ENCODE results near the gene BEAN1.
"Not testable (repeated sequence)": the region's sequence is repeated elsewhere in the genome, so short reads cannot be mapped to it uniquely, and the experiment has no call there.

BEAN1 gene

DNA sequence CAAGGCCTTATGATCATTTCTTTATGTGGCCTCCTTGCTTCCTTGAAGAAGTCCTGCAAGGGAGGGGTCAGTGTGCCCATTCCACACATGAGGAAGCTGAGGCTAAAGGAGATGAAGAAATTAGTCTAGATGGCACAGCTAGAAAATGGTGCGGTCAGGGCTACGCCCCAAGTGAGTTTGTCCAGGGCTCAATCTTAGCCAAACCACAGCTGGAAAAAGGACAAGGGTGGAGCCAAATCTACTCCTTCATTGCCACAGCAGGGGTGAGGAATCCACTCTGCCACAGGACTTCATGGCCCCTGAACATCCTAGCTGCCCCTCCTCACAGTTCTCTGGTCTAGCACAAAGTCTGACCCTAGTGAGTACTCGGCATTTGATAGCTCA is 16.2 kb downstream of the BEAN1 start:
- DNase-seq, result no peak

- DNase-seq, result peak; percentile 13
Measured at GRCh38 chr16:66444049-66444481, 17.0 kb downstream of the BEAN1 start.

- no peak for DNase-seq
Measured at GRCh38 chr16:66446737-66447136, 19.6 kb downstream of the BEAN1 start.

- no peak for DNase-seq
Measured at GRCh38 chr16:66447491-66447890, 20.4 kb downstream of the BEAN1 start.

DNA sequence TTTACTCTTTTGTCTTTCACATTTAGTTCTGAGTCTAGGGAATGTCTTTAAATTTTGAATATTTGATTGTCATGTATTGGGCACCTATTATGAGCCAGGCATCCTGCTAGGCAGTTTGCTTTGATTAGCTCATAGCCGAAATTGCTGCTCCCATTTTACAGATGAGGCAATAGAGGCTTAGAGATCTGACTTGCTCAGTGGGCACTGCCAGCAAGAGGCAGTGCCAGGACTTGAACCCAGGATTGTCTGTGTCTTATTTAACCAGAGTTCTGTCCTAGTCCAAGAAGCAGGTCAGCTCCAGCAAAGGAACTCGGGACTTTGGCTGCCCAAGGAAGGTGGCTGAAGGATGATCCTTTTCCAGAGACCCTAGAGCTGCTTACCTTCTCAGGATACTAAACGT is 24.5 kb downstream of the BEAN1 start:
- DNase-seq, result no peak

- DNase-seq, result not testable (repeated sequence)
Measured at GRCh38 chr16:66453230-66453629, 26.1 kb downstream of the BEAN1 start.

DNA sequence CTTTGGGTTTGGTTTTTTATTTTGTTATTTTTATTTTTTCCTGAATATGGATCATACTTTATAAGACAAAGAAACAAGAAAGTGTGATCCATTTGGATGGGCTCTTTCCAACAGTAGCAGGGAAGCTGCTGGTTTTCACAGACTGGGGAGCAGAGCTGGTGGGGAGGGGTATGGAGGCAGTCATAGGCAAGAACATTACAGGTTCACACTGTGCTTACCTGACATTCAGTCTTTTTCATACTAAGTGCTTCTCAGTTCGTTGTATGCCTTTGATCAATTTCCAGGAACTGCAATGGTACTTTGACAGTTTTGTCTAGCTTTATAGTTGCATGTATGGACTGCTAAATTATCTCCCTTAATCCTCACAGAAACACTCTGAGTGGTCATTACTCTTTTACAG is 27.7 kb downstream of the BEAN1 start:
- no peak for DNase-seq

- no peak for DNase-seq
Measured at GRCh38 chr16:66455970-66456369, 28.9 kb downstream of the BEAN1 start.

DNA sequence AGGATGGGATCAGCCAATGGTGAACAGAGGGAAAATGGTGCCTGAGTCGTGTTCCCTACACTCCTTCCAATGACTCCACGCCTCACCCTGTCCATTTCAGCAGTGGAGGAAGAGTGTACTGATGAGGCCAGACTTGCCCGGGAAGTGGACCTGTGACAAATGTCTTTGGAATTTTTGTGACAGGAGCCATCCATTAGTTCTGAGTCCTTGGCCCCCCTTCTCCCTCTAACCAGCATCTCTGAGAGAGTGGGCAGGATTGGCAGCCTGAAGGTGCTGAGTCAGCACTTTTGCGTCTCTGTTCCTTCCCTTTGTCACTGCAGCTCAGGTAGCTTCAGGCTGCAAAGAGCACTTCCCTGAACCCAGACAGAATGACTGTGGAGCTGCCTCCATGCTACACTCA is 30.8 kb downstream of the BEAN1 start:
- DNase-seq, result no peak

- DNase-seq, result no peak
Measured at GRCh38 chr16:66458292-66458691, 31.2 kb downstream of the BEAN1 start.

DNA sequence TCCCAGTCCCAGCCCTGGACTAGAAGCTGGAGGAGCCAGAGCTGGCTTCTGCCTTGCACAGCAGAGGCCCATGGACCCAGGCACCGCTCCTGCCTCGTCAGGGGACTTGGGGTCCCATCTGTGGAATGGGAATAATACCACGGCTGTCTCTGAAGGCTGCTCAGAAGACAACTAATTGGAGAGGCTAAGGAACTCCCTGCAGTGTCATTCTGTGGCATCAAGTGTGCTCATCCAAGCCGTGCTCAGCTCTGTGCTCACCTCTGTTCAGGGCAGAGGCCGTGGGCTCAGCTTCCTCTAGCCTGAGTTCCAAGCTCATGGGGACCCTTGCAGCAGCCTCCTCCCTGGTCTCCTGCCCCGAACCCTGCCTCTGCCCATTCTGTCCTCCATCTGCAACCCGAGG is 31.8 kb downstream of the BEAN1 start:
- no peak for DNase-seq

DNA sequence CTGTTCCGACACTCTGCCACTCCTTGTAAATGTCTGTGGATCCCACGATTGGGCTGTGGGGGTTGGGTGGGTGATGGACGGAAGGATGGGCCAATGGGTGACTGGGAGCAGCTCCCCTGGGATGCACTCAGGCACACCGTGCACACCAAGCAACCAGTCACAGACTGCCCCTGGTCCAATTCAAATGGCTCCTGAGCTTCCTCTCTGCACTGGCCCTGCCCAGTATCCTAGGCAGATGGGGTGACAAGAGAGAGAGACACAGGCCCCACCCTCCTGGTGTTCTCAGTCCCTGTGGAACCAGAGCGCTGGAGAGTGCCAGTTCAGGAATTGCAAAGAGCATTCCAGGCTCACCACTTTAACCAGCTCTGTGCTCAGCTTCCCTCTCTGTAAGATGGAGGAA is 32.8 kb downstream of the BEAN1 start:
- DNase-seq, result no peak

GRCh38 chr16:66460703-66461102 is 33.6 kb downstream of the BEAN1 start:
- DNase-seq, result no peak

GRCh38 chr16:66462912-66463311 is 35.8 kb downstream of the BEAN1 start:
- DNase-seq, result no peak

DNA sequence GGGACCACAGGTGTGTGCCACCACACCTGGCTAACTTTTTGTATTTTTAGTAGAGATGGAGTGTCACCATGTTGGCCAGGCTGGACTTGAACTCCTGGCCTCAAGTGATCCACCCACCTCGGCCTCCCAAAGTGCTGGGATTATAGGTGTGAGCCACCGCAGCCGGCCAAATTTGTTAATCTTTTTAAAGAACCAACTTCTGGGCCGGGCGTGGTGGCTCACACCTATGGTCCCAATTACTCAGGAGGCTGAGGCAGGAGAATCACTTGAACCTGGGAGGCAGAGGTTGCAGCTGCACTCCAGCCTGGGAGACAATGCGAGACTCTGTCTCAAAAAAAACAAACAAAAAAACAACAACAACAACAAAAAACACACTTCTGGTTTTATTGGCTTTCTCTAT is 38.9 kb downstream of the BEAN1 start:
- not testable (repeated sequence) for DNase-seq

DNA sequence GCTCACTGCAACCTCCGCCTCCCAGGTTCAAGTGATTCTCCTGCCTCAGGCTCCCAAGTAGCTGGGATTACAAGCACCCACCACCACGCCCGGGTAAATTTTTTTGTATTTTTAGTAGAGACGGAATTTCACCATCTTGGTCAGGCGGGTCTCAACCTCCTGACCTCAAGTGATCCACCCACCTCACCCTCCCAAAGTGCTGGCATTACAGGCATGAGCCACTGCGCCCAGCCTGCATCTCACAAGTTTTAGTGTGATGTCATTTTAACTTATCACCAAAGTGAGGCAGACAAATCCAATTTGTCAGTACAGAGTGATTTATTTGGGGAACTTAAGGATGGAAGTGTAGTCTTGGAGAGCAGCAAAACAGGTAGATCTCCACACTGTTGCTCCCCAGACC is 39.5 kb downstream of the BEAN1 start:
- not testable (repeated sequence) for DNase-seq

GRCh38 chr16:66467611-66468010 is 40.5 kb downstream of the BEAN1 start:
- no peak for DNase-seq

DNA sequence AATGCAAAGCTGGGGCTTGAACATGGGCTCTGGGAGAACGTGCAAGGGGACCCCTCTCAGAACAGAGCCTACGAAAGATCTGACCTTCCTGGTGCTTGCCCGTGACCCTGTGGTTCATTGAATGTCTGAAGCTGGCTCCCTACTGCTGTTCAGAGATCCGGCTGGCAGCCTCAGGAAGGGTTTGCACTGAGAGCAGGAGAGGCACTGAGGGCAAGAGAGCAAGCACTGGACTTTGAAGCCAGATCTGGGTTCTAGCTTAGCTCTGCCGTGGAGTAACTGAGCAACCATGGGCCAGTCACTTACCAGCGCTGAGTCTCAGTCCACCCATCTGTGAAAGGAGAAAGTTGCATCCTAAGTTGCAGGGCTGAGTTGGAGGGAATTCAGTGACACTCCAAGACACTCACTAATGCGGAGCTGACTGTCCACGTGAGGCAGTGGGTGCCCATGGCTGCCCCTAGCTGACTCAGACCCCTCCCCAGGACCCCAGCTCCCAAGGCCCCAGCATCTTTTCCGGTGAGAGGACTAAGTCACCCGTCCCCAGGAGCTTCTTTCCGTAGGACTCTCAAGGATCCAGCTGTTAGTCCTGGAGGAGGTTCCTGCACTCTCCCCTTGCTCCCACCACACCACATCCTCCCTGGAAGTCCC is 41.3 kb downstream of the BEAN1 start:
- DNase-seq, result no peak

DNA sequence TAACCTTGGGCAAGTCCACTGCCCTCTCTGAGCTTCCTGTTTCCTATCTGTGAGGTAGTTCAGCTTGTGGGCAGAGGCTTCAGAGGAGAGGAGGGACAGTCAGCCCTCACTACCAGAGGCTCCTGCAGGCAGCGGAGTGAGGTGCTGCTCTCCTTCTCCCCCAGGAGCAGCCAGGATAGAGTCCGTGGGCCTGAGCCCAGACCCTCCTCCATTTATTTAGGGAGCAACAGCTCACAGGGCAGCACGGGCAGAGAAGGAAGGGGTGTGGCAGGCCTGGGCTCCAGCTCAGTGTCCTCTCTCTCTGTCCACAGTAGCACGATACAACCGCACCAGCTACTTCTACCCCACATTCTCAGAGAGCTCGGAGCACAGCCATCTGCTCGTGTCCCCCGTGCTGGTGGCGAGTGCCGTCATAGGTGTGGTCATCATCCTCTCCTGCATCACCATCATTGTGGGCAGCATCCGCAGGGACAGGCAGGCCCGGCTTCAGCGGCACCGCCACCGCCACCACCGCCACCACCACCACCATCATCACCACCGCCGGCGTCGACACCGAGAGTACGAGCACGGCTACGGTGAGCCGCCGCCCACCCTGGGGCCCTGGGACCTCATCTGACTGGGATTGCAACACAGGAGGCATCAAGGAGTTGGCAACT is 42.3 kb downstream of the BEAN1 start:
- DNase-seq, result no peak

GRCh38 chr16:66469947-66470546 is 43.0 kb downstream of the BEAN1 start:
- no peak for DNase-seq

DNA sequence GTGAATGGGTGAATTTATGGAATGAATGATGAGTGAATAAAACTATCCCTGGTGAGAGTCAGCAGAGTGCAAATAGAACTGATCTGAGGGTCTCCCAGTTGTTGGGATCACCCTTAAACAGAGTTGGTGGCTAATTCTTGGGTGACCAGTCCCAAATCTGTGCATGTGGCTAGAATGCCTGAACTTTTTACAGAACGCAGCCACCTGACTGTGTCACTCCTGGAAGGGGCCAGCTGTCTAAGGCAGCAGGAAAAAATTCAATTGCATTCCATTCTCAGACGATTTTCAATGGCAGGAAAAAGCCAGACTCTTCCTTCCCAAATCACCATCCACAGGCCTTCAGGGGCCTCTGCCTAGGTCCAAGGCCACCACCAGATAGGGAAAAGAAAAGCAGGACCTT is 43.5 kb downstream of the BEAN1 start:
- no peak for DNase-seq

DNA sequence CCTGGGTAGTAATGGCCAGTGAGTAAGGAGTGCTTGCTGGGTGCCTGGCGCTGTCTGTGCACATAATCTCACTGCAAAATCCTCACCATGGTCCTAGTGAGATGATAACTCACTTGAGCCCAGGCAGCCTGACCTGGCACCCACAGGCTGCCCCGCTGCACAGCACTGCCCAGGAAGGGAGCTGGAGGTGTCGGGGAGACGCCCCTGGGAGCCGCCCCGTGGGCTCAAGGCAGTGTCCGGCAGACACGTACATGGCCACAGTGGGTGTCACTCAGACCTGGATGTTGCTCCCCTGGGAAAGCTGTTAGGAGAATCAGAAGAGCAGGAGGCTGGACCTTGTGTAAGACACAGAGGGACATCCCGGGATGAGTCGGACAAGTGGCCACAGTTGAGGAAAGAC is 44.2 kb downstream of the BEAN1 start:
- no peak for DNase-seq

DNA sequence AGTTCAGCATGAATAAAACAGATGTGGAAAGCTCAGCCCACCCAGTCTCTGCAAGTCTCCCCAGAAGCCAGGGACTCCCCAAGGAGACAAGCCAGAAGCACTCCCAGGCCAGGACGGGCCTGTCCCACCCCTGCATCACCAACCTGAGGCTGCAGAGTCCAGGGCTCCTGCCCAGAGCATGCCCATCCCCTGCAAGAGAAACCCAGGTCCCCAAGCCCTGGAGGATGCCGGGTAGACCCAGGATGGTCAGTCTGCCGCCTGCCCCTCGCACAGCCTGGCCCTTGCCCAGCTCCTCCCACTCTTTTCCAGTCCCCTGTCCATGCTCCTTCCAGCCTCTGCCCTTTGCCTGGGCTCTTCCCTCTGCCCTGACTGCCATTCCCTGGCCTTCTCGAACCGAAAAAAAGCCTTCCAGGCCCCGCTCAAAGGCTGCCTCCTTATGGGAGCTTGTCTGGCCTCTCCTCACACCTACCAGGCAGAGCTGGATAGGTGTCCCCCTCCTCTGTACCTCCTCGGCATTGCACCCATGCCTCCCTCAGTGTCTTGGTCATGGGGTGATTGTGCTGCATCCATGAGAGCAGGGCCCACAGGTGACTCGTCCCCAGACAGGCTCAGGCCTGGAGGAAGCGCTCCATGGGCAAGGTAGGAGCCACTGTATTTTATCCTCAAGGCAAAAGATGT is 44.8 kb downstream of the BEAN1 start:
- no peak for DNase-seq

GRCh38 chr16:66473051-66473571 is 46.0 kb downstream of the BEAN1 start:
- DNase-seq, result no peak

Data from hematopoietic multipotent progenitor cell treated with erythropoietin and hydrocortisone succinate and interleukin-3 and kit ligand, for 4 days (in vitro differentiated cells).